HepG2 (cell line): ENCODE results near the gene SEC63. TPM values are rescaled to one million over a fixed set of nuclear protein-coding genes. Genes with fewer than 3 reads are reported as not detected.

Experiments used
- ATAC-seq: fragments of 200-7000 bp; cut with Tn5 transposase; 3 replicates; pipeline ENCODE4 v1.9.1; 2020; ENCODE audit warnings: mild to moderate bottlenecking, moderate library complexity
- BruUV-seq: library from RNA; stranded (reverse); fragments of 400-500 nt; replicated peaks from 2 replicates; lab custom pipeline; 2021; lab: Mats Ljungman, UMichigan
- CTCF ChIA-PET: fragments of 300-600 bp; formaldehyde crosslinking; extraction: SDS; loops from one replicate; lab custom pipeline; 2021; ENCODE audit warnings: low total read pairs, inconsistent platforms, low intra/inter-chr PET ratio; lab: Yijun Ruan, JAX
- POLR2A ChIA-PET: fragments of 350-600 bp; sonication (Branson Sonifier 250); formaldehyde crosslinking; loops from one replicate; lab custom pipeline; 2020; ENCODE audit warnings: antibody characterized with exemption, inconsistent platforms; lab: Yijun Ruan, JAX
- DNase-seq: peaks from one replicate; pipeline ENCODE4 v3.0.0-alpha.2; 2015; ENCODE audit warnings: low spot score
- FAIRE-seq: peaks from 3 replicates; lab custom pipeline; 2011; peaks lifted over from hg19 to GRCh38; lab: Jason Lieb, UNC
- H2AFZ ChIP-seq: one replicate; pipeline ENCODE4 v1.6.1; 2011; ENCODE audit warnings: low read length, inconsistent platforms
- H3K27ac ChIP-seq: fragments of 300-600 bp; 3 replicates; pipeline ENCODE4 v1.8.0; 2011; ENCODE audit warnings: mixed run types, mild to moderate bottlenecking, mixed read lengths, low read length, inconsistent platforms; ENCODE audit not compliant: insufficient read depth; ENCODE audit errors: extremely low read length
- H3K27me3 ChIP-seq, 2 experiments: fragments of 200-600 bp in 1 of 2; 2 replicates in 1 of 2; 3 replicates in 1 of 2; pipeline versions ENCODE4 v1.6.0 to v1.8.0; 2011; ENCODE audit warnings: low read length in 2 of 2, mild to moderate bottlenecking in 2 of 2, moderate library complexity in 2 of 2, inconsistent platforms in 1 of 2; ENCODE audit not compliant: insufficient read depth in 2 of 2, control insufficient read depth in 1 of 2
- H3K36me3 ChIP-seq, 2 experiments: fragments of 200-600 bp in 1 of 2; replicated peaks in 1 of 2; 2 replicates in 1 of 2; 3 replicates in 1 of 2; pipeline versions ENCODE4 v1.5.1 to v1.8.0; 2011; ENCODE audit warnings: low read length in 2 of 2, inconsistent platforms in 1 of 2; ENCODE audit not compliant: insufficient read depth in 2 of 2, control insufficient read depth in 1 of 2
- H3K4me1 ChIP-seq: 2 replicates; pipeline ENCODE4 v1.5.1; 2012; ENCODE audit warnings: low read length, inconsistent platforms; ENCODE audit not compliant: insufficient read depth
- H3K4me2 ChIP-seq: 2 replicates; pipeline ENCODE4 v1.6.0; 2011; ENCODE audit warnings: low read depth, low read length, inconsistent platforms
- H3K4me3 ChIP-seq, 3 experiments: fragments of 200-600 bp in 1 of 3; sonication (generic), shearing (Covaris generic) in 1 of 3; replicated peaks in 1 of 3; 2 replicates each; pipeline ENCODE4 v1.5.1; 2011 to 2016; ENCODE audit warnings: low read length in 3 of 3, inconsistent platforms in 2 of 3, low read depth in 2 of 3, mild to moderate bottlenecking in 2 of 3, control low read depth in 1 of 3, mixed read lengths in 1 of 3; ENCODE audit not compliant: insufficient read depth in 1 of 3
- H3K79me2 ChIP-seq: one replicate; pipeline ENCODE4 v1.6.1; 2011; ENCODE audit warnings: low read length, inconsistent platforms; ENCODE audit not compliant: insufficient read depth
- H3K9ac ChIP-seq: 2 replicates; pipeline ENCODE4 v1.6.0; 2011; ENCODE audit warnings: mild to moderate bottlenecking, low read depth, low read length, inconsistent platforms; ENCODE audit not compliant: insufficient read depth
- H3K9me3 ChIP-seq: 2 replicates; pipeline ENCODE4 v1.5.1; 2012; ENCODE audit warnings: mild to moderate bottlenecking, low read length
- H4K20me1 ChIP-seq: 2 replicates; pipeline ENCODE4 v1.6.0; 2011; ENCODE audit warnings: inconsistent platforms, mild to moderate bottlenecking, low read length, moderate library complexity; ENCODE audit not compliant: insufficient read depth
- ATF7 ChIP-seq, 2 experiments: fragments of 450-650 bp in 1 of 2; sonication (generic) in 1 of 2; formaldehyde crosslinking in 1 of 2; IDR thresholded peaks; 2 replicates each; pipeline versions ENCODE4 v1.4.0 to v1.6.1; 2016 to 2020; ENCODE audit warnings: antibody characterized with exemption in 1 of 2, mild to moderate bottlenecking in 1 of 2, missing genetic modification reagents in 1 of 2
- HDAC2 ChIP-seq: sonication (generic); formaldehyde crosslinking; IDR thresholded peaks from 2 replicates; pipeline ENCODE4 v1.4.0; 2020; ENCODE audit warnings: missing genetic modification reagents
- KDM5B ChIP-seq: sonication (generic); formaldehyde crosslinking; IDR thresholded peaks from 2 replicates; pipeline ENCODE4 v1.4.0; 2020; ENCODE audit warnings: missing genetic modification reagents, mild to moderate bottlenecking, borderline replicate concordance
- MIER2 ChIP-seq: IDR thresholded peaks from 2 replicates; pipeline ENCODE4 v1.6.1; 2016; ENCODE audit warnings: missing biosample characterization, missing genetic modification reagents
- RXRB ChIP-seq: IDR thresholded peaks from 2 replicates; pipeline ENCODE4 v1.6.1; 2016; ENCODE audit warnings: borderline replicate concordance, missing genetic modification reagents, missing compliant biosample characterization
- SRSF4 ChIP-seq: fragments of 200-400 bp; formaldehyde crosslinking; IDR thresholded peaks from one replicate; pipeline ENCODE4 v1.6.1; 2018; ENCODE audit warnings: mild to moderate bottlenecking, low read depth, low read length, moderate library complexity; ENCODE audit not compliant: poor library complexity, severe bottlenecking
- ZBTB3 ChIP-seq: sonication (generic); formaldehyde crosslinking; IDR thresholded peaks from 2 replicates; pipeline ENCODE4 v1.4.0; 2020; ENCODE audit warnings: low read depth, mild to moderate bottlenecking, moderate library complexity, missing genetic modification reagents, borderline replicate concordance
- ZBTB42 ChIP-seq: sonication (generic); formaldehyde crosslinking; IDR thresholded peaks from 2 replicates; pipeline ENCODE4 v1.5.0; 2020; ENCODE audit warnings: mild to moderate bottlenecking, missing genetic modification reagents
- ZC3H4 ChIP-seq: sonication (generic); formaldehyde crosslinking; IDR thresholded peaks from 2 replicates; pipeline ENCODE4 v1.4.0; 2020; ENCODE audit warnings: missing genetic modification reagents, borderline replicate concordance
- ZNF121 ChIP-seq: sonication (generic); formaldehyde crosslinking; IDR thresholded peaks from 2 replicates; pipeline ENCODE4 v1.5.0; 2020; ENCODE audit warnings: mild to moderate bottlenecking, missing genetic modification reagents
- ZNF24 ChIP-seq: fragments of 450-650 bp; IDR thresholded peaks from 2 replicates; pipeline ENCODE4 v1.6.1; 2017; ENCODE audit warnings: antibody characterized with exemption, mild to moderate bottlenecking
- ZNF292 ChIP-seq: sonication (generic); formaldehyde crosslinking; IDR thresholded peaks from 2 replicates; pipeline ENCODE4 v1.8.1; 2022; ENCODE audit warnings: mild to moderate bottlenecking, low read depth, missing genetic modification reagents, borderline replicate concordance
- ZNF329 ChIP-seq: sonication (generic); formaldehyde crosslinking; IDR thresholded peaks from 2 replicates; pipeline ENCODE4 v1.9.0; 2021; ENCODE audit warnings: low read depth, mild to moderate bottlenecking, missing genetic modification reagents
- ZNF619 ChIP-seq: sonication (generic); formaldehyde crosslinking; IDR thresholded peaks from 2 replicates; pipeline ENCODE4 v1.4.0; 2020; ENCODE audit warnings: mild to moderate bottlenecking, missing genetic modification reagents
- ZNF709 ChIP-seq: sonication (generic); formaldehyde crosslinking; IDR thresholded peaks from 2 replicates; pipeline ENCODE4 v1.5.0; 2020; ENCODE audit warnings: mild to moderate bottlenecking, missing genetic modification reagents
- WGBS: methylation state at CpG from one replicate; pipeline ENCODE4 v1.1.6; 2017; ENCODE audit warnings: low lambda C conversion rate; 5-methylcytosine and 5-hydroxymethylcytosine counted together
- in situ Hi-C: cut with HindIII; loops from 2 replicates; pipeline ENCODE4 v1.10.0; 2017; ENCODE audit warnings: low pct_unique_long_range_greater_than_20kb; ENCODE audit not compliant: extremely low pct_ligation_motif_present
- intact Hi-C: fragments of 100-400 bp; cut with micrococcal nuclease; formaldehyde crosslinking; loops from one replicate; pipeline ENCODE4 v1.10.0; 2022; ENCODE audit not compliant: unreplicated experiment
- polyA plus RNA-seq, 8 experiments: library from polyadenylated mRNA; depleted of rRNA in 3 of 8; stranded (reverse) in 7 of 8; unstranded in 1 of 8; fragments of >200 nt; fragmentation: Illumina TruSeq in 4 of 8; extraction: Trizol in 4 of 8; gene quantifications; 2 replicates each; pipeline versions ENCODE4 v1.2.1 to v1.2.3, GENCODE V29; 2011 to 2016; ENCODE audit warnings: low read depth in 4 of 8, missing spikeins in 1 of 8, mixed read lengths in 1 of 8; ENCODE audit not compliant: insufficient read depth in 1 of 8
- total RNA-seq, 5 experiments: library from RNA; depleted of rRNA; stranded (reverse); fragments of >200 nt; fragmentation: Illumina TruSeq; extraction: Trizol; gene quantifications; 2 replicates each; pipeline ENCODE4 v1.2.3, GENCODE V29; 2016; ENCODE audit warnings: low read depth in 1 of 5
- TF ChIP-seq, protein P1 (sequence below): IDR thresholded peaks from 2 replicates; pipeline ENCODE4 v1.6.1; 2018; ENCODE audit warnings: missing genetic modification reagents
- TF ChIP-seq, protein P2 (sequence below): sonication (generic); formaldehyde crosslinking; IDR thresholded peaks from 2 replicates; pipeline ENCODE4 v1.9.0; 2022; ENCODE audit warnings: low read depth, missing genetic modification reagents
- TF ChIP-seq, protein P3 (sequence below): sonication (generic); formaldehyde crosslinking; conservative IDR thresholded peaks from 2 replicates; pipeline ENCODE4 v1.8.1; 2023; ENCODE audit warnings: missing genetic modification reagents
- TF ChIP-seq, protein P4 (sequence below): sonication (generic); formaldehyde crosslinking; IDR thresholded peaks from 2 replicates; pipeline ENCODE4 v1.4.0; 2020; ENCODE audit warnings: missing genetic modification reagents, borderline replicate concordance

The SEC63 gene
- total and polyA plus RNA-seq, 2 of the 13 experiments (the other 11 are each of a cell fraction or from before 2014, with no cell fraction given): 20.2 to 45.9 TPM

DNA sequence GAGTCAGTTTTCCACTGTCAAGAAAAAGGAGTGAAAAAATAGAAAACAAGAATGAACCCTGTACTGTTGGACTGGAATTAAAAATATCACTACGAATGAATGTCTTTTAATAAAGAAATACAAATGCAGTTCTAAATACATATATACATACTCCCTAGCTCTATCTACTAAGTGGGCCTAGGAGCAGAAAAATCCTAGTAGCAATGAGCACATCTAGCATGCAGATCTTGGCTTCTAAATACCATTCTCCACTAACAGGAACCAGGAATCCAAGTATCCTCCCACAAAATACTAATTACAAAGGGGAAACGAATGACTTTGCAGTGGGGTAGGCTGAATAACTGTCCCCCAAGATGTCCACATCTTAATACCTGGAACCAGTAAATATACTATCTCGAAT lies 25.4 kb downstream of the SEC63 start:
- Histone ChIP-seq H3K27ac (no peak overlapping the region), H3K4me2 (peak overlapping the region; percentile 25; the same call in 1 of the 2 replicates), H3K4me1 (peaks cover 41% of the 10 kb centered on the region), H2AFZ (no peak overlapping the region), H3K27me3 (no peaks in the 10 kb centered on the region), H3K9ac (no peak overlapping the region), H3K4me3 (no peak overlapping the region), H3K36me3 (peaks cover 0 to 21% of the 10 kb centered on the region in 2 experiments; a peak in 3 of 5 replicates), H3K9me3 (no peaks in the 10 kb centered on the region), H3K79me2 (peaks cover 66% of the 10 kb centered on the region), H4K20me1 (peaks cover 43% of the 10 kb centered on the region)
- ChIA-PET CTCF (no interaction called here), POLR2A (interaction anchor here (0.8 to 2.3 kb wide), 4 partner anchors 8 to 25 kb away, joined by 3 to 13 read pairs (median 5); partner anchors contain the start of gene SEC63)
- no TSS peak for BruUV-seq
- ATAC-seq: no peak; the same call in 2 of the 3 replicates
- FAIRE-seq: no peak
- no peak for DNase-seq
- in situ Hi-C loops: no loop called here
- 93% methylated on average over 3 of the region's 3 CpGs for WGBS
- intact Hi-C loops: no loop called here
- TF ChIP-seq ZC3H4 (CRISPR knock-in tag): no peak
- TF ChIP-seq, protein P1, sequence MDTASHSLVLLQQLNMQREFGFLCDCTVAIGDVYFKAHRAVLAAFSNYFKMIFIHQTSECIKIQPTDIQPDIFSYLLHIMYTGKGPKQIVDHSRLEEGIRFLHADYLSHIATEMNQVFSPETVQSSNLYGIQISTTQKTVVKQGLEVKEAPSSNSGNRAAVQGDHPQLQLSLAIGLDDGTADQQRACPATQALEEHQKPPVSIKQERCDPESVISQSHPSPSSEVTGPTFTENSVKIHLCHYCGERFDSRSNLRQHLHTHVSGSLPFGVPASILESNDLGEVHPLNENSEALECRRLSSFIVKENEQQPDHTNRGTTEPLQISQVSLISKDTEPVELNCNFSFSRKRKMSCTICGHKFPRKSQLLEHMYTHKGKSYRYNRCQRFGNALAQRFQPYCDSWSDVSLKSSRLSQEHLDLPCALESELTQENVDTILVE: no peak
- no peak for TF ChIP-seq ZNF329 (CRISPR knock-in tag)
- TF ChIP-seq KDM5B: no peak
- TF ChIP-seq RXRB: no peak
- no peak for TF ChIP-seq ZNF292 (CRISPR knock-in tag)
- no peak for TF ChIP-seq ZBTB3
- TF ChIP-seq MIER2 (CRISPR knock-in tag): no peak
- no peak for TF ChIP-seq ZNF24
- TF ChIP-seq, protein P2, sequence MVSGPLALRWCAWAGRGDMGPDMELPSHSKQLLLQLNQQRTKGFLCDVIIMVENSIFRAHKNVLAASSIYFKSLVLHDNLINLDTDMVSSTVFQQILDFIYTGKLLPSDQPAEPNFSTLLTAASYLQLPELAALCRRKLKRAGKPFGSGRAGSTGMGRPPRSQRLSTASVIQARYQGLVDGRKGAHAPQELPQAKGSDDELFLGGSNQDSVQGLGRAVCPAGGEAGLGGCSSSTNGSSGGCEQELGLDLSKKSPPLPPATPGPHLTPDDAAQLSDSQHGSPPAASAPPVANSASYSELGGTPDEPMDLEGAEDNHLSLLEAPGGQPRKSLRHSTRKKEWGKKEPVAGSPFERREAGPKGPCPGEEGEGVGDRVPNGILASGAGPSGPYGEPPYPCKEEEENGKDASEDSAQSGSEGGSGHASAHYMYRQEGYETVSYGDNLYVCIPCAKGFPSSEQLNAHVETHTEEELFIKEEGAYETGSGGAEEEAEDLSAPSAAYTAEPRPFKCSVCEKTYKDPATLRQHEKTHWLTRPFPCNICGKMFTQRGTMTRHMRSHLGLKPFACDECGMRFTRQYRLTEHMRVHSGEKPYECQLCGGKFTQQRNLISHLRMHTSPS (CRISPR knock-in tag): no peak
- TF ChIP-seq, protein P3, sequence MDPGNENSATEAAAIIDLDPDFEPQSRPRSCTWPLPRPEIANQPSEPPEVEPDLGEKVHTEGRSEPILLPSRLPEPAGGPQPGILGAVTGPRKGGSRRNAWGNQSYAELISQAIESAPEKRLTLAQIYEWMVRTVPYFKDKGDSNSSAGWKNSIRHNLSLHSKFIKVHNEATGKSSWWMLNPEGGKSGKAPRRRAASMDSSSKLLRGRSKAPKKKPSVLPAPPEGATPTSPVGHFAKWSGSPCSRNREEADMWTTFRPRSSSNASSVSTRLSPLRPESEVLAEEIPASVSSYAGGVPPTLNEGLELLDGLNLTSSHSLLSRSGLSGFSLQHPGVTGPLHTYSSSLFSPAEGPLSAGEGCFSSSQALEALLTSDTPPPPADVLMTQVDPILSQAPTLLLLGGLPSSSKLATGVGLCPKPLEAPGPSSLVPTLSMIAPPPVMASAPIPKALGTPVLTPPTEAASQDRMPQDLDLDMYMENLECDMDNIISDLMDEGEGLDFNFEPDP: no peak
- no peak for TF ChIP-seq SRSF4
- TF ChIP-seq HDAC2 (CRISPR knock-in tag): no peak
- no peak for TF ChIP-seq ZNF709 (CRISPR knock-in tag)
- no peak for TF ChIP-seq ZNF121 (CRISPR knock-in tag)
- TF ChIP-seq ATF7 (IDR thresholded peaks at IDR 0.05): no peak
- TF ChIP-seq ATF7 (CRISPR knock-in tag; IDR thresholded peaks at IDR 0.05): no peak
- no peak for TF ChIP-seq ZBTB42
- TF ChIP-seq, protein P4, sequence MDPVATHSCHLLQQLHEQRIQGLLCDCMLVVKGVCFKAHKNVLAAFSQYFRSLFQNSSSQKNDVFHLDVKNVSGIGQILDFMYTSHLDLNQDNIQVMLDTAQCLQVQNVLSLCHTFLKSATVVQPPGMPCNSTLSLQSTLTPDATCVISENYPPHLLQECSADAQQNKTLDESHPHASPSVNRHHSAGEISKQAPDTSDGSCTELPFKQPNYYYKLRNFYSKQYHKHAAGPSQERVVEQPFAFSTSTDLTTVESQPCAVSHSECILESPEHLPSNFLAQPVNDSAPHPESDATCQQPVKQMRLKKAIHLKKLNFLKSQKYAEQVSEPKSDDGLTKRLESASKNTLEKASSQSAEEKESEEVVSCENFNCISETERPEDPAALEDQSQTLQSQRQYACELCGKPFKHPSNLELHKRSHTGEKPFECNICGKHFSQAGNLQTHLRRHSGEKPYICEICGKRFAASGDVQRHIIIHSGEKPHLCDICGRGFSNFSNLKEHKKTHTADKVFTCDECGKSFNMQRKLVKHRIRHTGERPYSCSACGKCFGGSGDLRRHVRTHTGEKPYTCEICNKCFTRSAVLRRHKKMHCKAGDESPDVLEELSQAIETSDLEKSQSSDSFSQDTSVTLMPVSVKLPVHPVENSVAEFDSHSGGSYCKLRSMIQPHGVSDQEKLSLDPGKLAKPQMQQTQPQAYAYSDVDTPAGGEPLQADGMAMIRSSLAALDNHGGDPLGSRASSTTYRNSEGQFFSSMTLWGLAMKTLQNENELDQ: no peak
- TF ChIP-seq ZNF619 (CRISPR knock-in tag): no peak
